GM12873 (cell line): Measurements from ENCODE around the gene TPI1.

Experiments used
- TF ChIP-seq, protein P1 (sequence below): IDR thresholded peaks from 2 replicates; pipeline ENCODE4 v1.5.1; 2012; ENCODE audit warnings: low read depth, mild to moderate bottlenecking, moderate library complexity, low read length, control low read depth; ENCODE audit not compliant: insufficient read depth; ENCODE audit errors: missing control alignments

The TPI1 gene

DNA sequence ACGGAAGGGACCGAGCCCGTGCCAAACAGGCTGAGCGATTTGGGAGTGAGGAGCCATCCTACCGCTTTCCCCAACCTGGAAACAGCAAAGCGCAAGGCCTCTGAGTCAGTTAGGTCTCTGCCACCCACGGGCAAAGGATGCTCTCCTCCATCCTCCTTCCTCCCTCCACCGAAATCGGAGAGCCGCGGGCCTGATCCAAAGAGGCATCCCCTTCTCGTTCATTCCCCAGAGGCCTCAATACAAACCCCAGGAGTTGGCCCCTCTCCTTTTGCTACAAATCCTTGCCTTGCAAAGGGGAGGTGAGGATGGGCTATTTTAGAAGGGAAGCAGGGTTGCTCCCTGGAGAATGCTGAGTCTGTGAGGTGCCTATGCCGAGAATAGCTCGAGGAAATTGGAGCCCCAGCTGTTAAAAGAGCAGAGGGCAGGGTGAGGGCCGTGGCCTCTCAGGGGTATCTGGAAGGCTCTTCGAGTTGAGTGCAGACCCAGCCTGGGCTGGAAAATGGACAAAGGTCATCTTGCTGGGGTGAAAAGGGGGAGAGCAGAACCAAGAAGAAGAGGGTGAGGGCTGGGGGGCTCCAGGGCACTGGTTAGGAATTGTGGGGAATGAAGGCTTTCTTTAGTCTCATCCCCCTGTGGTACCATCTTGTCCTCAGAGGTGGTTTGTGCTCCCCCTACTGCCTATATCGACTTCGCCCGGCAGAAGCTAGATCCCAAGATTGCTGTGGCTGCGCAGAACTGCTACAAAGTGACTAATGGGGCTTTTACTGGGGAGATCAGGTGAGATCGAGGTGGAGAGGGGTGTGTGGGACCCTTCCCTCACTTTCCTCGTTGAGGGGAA lies 1.1 kb downstream of the TPI1 start:
- TF ChIP-seq, protein P1, sequence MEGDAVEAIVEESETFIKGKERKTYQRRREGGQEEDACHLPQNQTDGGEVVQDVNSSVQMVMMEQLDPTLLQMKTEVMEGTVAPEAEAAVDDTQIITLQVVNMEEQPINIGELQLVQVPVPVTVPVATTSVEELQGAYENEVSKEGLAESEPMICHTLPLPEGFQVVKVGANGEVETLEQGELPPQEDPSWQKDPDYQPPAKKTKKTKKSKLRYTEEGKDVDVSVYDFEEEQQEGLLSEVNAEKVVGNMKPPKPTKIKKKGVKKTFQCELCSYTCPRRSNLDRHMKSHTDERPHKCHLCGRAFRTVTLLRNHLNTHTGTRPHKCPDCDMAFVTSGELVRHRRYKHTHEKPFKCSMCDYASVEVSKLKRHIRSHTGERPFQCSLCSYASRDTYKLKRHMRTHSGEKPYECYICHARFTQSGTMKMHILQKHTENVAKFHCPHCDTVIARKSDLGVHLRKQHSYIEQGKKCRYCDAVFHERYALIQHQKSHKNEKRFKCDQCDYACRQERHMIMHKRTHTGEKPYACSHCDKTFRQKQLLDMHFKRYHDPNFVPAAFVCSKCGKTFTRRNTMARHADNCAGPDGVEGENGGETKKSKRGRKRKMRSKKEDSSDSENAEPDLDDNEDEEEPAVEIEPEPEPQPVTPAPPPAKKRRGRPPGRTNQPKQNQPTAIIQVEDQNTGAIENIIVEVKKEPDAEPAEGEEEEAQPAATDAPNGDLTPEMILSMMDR = peak; percentile 31

DNA sequence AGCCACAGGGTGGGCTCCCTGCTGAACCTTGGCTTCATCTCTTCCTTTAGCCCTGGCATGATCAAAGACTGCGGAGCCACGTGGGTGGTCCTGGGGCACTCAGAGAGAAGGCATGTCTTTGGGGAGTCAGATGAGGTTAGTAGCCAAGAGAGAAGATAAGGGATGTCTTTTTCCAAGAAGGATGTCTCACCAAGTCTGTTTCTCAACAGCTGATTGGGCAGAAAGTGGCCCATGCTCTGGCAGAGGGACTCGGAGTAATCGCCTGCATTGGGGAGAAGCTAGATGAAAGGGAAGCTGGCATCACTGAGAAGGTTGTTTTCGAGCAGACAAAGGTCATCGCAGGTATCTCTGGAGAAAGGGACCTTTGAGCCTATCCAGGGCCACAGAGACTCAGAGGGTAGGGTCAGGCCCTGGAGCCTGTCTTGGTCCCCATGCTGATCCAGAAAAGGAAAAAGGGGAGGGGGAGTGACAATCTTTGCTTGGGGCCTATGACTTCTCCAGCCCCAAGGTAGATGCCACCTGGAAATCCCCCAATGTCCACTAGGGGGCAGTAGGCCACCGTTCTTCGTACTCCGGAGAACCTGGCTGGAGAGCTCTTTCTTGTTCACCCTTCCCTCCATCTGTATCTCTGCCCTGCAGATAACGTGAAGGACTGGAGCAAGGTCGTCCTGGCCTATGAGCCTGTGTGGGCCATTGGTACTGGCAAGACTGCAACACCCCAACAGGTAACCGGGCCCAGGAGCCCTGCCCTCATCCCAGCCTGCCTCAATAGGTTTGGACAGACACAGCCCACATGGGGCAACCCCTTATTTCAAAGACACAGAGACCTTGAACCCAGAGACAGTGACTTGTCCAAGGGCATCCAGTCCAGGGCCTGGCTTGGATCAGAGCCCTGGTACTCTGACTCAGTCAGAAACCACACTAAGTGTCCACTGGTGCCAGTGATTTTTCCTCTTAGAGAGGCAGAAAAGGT lies 2.0 kb downstream of the TPI1 start:
- TF ChIP-seq, protein P1 = peak; percentile 95

GRCh38 chr12:6871052-6871957 lies 4.0 kb downstream of the TPI1 start:
- TF ChIP-seq, protein P1 = no peak

DNA sequence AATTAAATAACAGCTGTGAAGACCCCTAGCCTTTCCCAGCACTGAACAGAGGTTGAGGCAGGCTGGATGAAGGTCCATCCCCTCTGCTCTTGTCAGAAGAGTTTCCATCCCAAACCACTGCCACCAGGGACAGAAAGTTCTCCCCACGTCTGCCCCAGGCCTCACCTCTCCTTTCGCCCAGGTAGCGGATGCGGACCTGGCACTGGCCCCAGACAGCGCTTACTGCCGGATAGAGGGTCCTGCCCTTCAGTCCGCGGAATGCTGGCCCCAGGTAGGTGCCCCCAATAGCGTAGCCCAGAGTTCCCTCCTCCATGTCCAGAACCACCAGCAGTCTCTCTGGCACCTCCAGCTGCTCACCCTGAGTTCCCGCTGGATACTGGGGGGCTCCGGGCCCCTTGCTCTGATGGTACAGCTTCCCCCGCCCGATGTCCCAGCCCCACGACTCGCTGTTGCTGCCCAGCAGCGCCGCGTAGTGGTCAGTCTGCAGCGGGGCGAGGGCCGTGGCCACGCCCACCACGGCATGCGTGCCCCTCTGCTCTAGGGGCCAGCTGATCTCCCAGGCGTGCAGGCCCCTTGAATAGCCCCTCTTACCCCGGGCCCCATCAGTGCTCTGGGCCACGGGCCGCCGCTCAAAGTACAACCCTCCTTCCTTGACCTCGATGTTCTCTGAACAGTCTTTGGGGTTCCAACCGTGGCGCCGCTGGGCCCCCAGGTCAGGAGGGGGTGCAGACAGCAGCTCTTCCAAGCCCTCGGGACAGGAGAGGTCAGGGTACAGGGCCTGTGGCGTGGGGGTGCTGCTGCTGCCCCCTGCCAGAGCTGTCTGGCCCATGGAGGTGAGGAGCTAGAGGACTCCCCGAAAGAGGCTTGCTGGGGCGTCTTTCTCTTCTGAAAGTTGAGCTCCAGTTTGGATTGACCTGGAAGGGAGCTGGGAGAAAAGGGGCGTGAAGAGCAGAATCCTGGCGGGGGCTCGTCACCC lies 5.0 kb downstream of the TPI1 start:
- TF ChIP-seq, protein P1 = peak; percentile 97

DNA sequence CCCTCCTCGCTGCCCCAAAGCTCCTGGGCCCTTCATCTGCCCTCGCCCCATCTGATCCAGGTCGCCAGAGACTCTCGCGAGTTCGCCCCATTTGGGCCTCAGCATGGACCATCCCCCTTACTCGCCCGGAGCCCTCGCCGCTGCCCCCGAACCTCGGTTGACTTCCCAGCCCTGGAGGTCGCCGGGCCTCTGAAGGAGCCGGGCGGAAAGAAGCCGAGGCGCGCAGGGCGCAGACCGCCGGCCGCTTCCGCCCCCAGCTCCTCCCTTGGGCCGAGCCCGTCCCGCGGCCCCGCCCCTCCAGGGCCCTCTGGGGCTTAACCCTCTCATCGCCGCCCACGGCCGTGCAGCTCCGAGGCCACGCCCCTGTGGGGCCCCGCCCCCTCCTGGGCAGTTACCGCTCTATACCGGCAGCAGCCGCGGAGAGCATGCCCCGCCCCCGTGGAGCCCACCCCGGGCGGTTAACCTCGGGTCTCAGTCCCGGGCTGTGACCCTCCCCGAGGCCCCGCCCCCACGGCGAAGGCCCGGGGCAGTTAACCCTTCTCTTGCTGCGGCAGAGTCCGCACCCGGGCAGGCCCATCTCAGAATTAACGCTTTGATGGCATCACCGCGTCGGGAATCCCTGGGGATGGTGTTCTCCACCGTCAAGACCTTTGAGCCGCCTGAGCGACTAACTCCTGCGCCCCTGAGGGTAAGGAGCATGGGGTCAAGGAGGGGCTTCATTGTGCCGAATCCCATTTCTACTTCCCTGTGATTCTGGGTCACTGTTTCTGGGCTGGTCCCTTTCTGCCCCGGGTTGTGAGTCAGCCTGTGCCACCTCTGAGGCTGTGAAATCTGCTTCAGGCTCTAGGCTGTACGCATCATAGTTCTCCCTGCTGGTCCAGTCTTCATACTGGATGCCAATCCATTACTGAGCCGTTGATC lies 6.0 kb downstream of the TPI1 start, which contains the start of gene SPSB2:
TSS of gene SPSB2 (minus strand) at position 210 of the 921 bp plus-strand sequence. CDS start 402 bp downstream, outside the sequence.
- TF ChIP-seq, protein P1 = no peak

DNA sequence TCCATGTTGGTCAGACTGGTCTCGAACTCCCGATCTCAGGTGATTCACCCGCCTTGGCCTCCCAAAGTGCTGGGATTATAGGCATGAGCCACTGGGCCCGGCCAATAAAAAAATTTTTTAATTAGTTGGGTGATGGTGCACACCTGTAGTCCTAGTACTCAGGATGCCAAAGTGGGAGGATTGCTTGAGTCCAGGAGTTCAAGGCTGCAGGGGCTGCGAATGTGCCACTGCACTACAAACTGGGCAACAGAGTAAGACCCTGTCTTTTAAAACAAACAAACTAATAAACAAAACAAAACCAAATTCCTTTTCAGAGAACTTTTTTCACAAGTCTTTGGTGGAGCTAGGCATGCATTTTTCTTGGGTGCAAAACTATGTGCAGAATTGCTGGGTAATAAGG lies 15.9 kb downstream of the TPI1 start:
- TF ChIP-seq, protein P1 = no peak
